DND-41 (cell line): ENCODE results near the gene RGMA.

Source experiments
- ATAC-seq: fragments of 200-7000 bp; cut with Tn5 transposase; 3 replicates; pipeline ENCODE4 v1.9.1; 2021; ENCODE audit warnings: low read depth; ENCODE audit not compliant: insufficient read depth
- DNase-seq: peaks from one replicate; pipeline ENCODE4 v3.0.0-alpha.2; 2020
- H2AFZ ChIP-seq: 2 replicates; pipeline ENCODE4 v1.6.0; 2012; ENCODE audit warnings: low read depth, low read length
- H3K27ac ChIP-seq: 2 replicates; pipeline ENCODE4 v1.5.1; 2012; ENCODE audit warnings: low read length, inconsistent platforms
- H3K27me3 ChIP-seq: fragments of 200-600 bp; sonication (generic); 2 replicates; pipeline ENCODE4 v1.6.0; 2012; ENCODE audit warnings: low read length, mild to moderate bottlenecking, inconsistent platforms; ENCODE audit not compliant: insufficient read depth, poor library complexity
- H3K36me3 ChIP-seq: 2 replicates; pipeline ENCODE4 v1.5.1; 2012; ENCODE audit warnings: low read length, inconsistent platforms; ENCODE audit not compliant: insufficient read depth
- H3K4me1 ChIP-seq: 2 replicates; pipeline ENCODE4 v1.5.1; 2012; ENCODE audit warnings: mild to moderate bottlenecking, low read length; ENCODE audit not compliant: insufficient read depth
- H3K4me2 ChIP-seq: 2 replicates; pipeline ENCODE4 v1.6.0; 2012; ENCODE audit warnings: mild to moderate bottlenecking, moderate library complexity, low read length, inconsistent platforms; ENCODE audit not compliant: insufficient read depth
- H3K4me3 ChIP-seq, 2 experiments: fragments of 200-600 bp in 1 of 2; shearing (Covaris generic) in 1 of 2; 2 replicates each; pipeline ENCODE4 v1.5.1; 2012 to 2016; ENCODE audit warnings: inconsistent platforms in 2 of 2, low read length in 2 of 2, mild to moderate bottlenecking in 2 of 2, low read depth in 1 of 2, moderate library complexity in 1 of 2
- H3K79me2 ChIP-seq: 2 replicates; pipeline ENCODE4 v1.6.0; 2012; ENCODE audit warnings: low read length, inconsistent platforms; ENCODE audit not compliant: insufficient read depth
- H3K9ac ChIP-seq: 2 replicates; pipeline ENCODE4 v1.6.0; 2012; ENCODE audit warnings: low read depth, mild to moderate bottlenecking, inconsistent platforms, low read length, moderate library complexity
- H3K9me3 ChIP-seq: 2 replicates; pipeline ENCODE4 v1.5.1; 2012; ENCODE audit warnings: low read length, moderate library complexity, mild to moderate bottlenecking, inconsistent platforms; ENCODE audit not compliant: insufficient read depth, severe bottlenecking
- H4K20me1 ChIP-seq: 2 replicates; pipeline ENCODE4 v1.6.0; 2012; ENCODE audit warnings: low read length; ENCODE audit not compliant: insufficient read depth
- EZH2 ChIP-seq: IDR thresholded peaks from 3 replicates; pipeline ENCODE4 v1.6.1; 2012; ENCODE audit warnings: borderline replicate concordance, low read depth, mild to moderate bottlenecking, moderate library complexity, low read length, inconsistent platforms; ENCODE audit not compliant: severe bottlenecking
- TF ChIP-seq, protein P1 (sequence below): IDR thresholded peaks from 2 replicates; pipeline ENCODE4 v1.5.1; 2012; ENCODE audit warnings: borderline replicate concordance, low read length, moderate library complexity, mild to moderate bottlenecking; ENCODE audit not compliant: poor library complexity, severe bottlenecking; ENCODE audit errors: extremely low read depth

RGMA gene

GRCh38 chr15:93070551-93071296 lies 18.3 kb downstream of the RGMA start:
- DNase-seq (no peak), ATAC-seq (no peak)
- no peak overlapping the region for H3K27ac ChIP-seq
- no peaks in the 10 kb centered on the region; the same call in 1 of the 2 replicates for H4K20me1 ChIP-seq
- peaks cover 7% of the 10 kb centered on the region; the same call in 1 of the 2 replicates for H3K36me3 ChIP-seq
- H3K4me1 ChIP-seq: no peaks in the 10 kb centered on the region
- TF ChIP-seq, protein P1, sequence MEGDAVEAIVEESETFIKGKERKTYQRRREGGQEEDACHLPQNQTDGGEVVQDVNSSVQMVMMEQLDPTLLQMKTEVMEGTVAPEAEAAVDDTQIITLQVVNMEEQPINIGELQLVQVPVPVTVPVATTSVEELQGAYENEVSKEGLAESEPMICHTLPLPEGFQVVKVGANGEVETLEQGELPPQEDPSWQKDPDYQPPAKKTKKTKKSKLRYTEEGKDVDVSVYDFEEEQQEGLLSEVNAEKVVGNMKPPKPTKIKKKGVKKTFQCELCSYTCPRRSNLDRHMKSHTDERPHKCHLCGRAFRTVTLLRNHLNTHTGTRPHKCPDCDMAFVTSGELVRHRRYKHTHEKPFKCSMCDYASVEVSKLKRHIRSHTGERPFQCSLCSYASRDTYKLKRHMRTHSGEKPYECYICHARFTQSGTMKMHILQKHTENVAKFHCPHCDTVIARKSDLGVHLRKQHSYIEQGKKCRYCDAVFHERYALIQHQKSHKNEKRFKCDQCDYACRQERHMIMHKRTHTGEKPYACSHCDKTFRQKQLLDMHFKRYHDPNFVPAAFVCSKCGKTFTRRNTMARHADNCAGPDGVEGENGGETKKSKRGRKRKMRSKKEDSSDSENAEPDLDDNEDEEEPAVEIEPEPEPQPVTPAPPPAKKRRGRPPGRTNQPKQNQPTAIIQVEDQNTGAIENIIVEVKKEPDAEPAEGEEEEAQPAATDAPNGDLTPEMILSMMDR: no peak
- no peak for TF ChIP-seq EZH2
- peaks cover 56% of the 10 kb centered on the region for H3K79me2 ChIP-seq
- no peak overlapping the region for H3K9ac ChIP-seq
- H3K4me2 ChIP-seq: no peak overlapping the region
- no peaks in the 10 kb centered on the region for H3K27me3 ChIP-seq
- no peak overlapping the region for H3K4me3 ChIP-seq
- H2AFZ ChIP-seq: no peak overlapping the region
- H3K9me3 ChIP-seq: no peaks in the 10 kb centered on the region

DNA sequence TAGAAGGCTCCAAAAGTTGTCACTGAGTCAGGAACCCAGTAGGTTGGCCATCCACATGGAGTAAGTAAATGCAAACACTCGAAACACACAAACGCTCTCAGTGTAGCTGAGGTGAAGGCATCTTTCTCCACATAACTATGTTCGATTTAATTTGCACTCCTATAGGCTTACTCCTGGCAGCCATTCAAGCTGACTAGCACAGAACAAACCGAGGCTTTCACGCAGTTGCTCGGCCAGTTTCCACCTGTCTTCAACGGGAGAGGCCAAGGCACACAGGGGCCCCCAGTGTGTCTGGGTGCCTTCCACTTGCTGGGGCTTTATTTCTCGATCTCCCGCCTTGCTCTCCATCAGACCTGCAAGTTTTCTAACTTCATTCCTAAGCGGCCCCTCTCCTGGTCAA lies 18.9 kb downstream of the RGMA start:
- H3K4me3 ChIP-seq: no peak overlapping the region

DNA sequence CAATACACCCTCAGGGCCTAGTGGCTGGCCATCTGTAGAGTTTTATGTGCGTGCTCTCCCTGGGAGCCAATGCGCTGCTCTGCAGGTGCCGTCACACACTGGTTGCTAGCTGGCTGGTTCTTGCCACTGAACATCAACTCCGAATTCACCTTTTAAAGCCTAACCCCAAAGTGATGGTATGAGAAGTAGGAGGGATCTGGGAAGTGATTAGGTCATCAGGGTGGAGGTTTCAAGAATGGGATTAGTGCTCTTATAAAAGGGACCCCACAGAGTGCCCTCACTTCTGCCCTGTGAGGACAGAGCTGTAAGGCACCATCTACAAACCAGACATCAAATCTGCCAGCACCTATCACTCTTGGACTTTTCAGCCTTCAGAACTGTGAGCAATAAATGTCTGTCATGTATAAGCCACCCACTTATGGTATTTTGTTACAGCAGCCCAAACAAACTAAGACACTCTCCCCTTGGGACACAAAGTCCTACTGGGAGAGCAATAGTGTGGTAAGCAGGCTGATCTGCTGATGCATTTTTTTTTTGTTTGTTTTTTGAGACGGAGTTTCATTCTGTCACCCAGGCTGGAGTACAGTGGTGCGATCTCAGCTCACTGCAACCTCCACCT lies 20.3 kb downstream of the RGMA start:
- Histone ChIP-seq H3K4me2 (no peak overlapping the region), H3K79me2 (peaks cover 39% of the 10 kb centered on the region), H3K27ac (no peak overlapping the region), H3K36me3 (peaks cover 19% of the 10 kb centered on the region), H3K4me3 (no peak overlapping the region), H4K20me1 (peaks cover 3% of the 10 kb centered on the region; the same call in 1 of the 2 replicates), H2AFZ (no peak overlapping the region), H3K4me1 (no peaks in the 10 kb centered on the region), H3K9me3 (no peaks in the 10 kb centered on the region), H3K9ac (no peak overlapping the region), H3K27me3 (no peaks in the 10 kb centered on the region)
- ATAC-seq (no peak), DNase-seq (no peak)
- no peak for TF ChIP-seq EZH2
- TF ChIP-seq, protein P1: no peak

More for the DNA sequence above, 18.9 kb downstream of the RGMA start:
- no peaks in the 10 kb centered on the region for H3K4me1 ChIP-seq
- DNase-seq: no peak
- TF ChIP-seq, protein P1: no peak
- no peak for TF ChIP-seq EZH2
- H4K20me1 ChIP-seq: no peaks in the 10 kb centered on the region; the same call in 1 of the 2 replicates
- no peak for ATAC-seq
- H2AFZ ChIP-seq: no peak overlapping the region
- H3K36me3 ChIP-seq: peaks cover 9% of the 10 kb centered on the region; the same call in 1 of the 2 replicates
- H3K27ac ChIP-seq: no peak overlapping the region
- H3K79me2 ChIP-seq: peaks cover 50% of the 10 kb centered on the region
- H3K4me2 ChIP-seq: no peak overlapping the region
- no peaks in the 10 kb centered on the region for H3K9me3 ChIP-seq
- H3K27me3 ChIP-seq: no peaks in the 10 kb centered on the region
- H3K9ac ChIP-seq: no peak overlapping the region
